ENCODE data around the gene KRT86.
A peak's percentile ranks its signal among the peaks of the same experiment; 100 is the strongest.

The KRT86 gene

DNA sequence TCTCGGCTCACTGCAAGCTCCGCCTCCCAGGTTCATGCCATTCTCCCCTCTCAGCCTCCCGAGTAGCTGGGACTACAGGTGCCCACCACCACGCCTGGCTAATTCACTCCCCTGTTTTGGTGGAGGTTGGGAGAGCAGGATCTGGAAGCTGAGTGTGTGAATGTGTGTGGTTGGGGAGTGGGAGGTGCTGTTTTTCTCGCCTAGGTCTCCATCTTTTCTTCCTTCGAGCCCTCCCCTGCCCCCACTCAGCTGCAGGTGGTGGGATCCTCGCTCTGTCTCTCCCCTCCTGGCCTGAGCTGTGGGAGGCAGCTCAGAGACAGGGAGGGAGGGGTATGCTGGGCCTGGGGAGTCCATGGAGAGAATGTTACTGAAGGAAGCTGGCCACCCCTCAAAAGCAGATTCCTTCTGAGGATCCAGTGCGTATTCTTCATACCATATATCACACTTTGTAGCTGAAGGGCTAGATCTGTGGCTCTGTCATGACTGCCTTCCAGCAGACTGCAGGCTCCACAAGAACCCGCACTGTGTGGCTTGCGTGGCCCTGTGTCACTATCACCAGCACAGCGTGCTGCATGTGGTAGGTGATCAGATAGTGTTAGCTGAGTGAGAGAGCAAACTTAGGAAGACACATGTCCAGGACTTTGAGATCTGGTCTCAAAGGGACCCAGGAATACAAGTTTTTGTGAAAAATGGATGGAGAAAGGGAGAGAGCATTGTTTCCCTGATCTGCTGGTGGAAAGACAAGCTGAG is 44.0 kb downstream of the KRT86 start:
- DNase-seq = no peak

DNA sequence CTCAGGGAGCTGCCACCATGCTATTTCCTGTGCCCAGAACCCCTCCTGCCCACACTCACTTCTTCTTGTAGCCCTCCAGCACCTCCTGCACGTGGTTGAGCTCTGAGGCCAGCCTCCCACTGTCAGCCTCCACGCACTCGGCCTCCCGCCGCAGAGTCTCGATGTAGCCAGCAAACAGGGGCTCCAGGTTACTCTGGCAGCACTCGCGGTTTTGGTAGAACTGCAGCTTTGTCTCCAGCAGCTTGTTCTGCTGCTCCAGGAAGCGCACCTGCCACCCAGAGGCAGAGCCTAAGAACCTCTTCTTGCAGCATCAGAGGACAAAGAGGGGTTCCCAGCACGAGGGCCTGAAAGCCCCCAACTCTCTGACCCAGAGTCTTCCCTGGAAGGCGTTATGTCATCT is 44.7 kb downstream of the KRT86 start:
- no peak for DNase-seq

DNA sequence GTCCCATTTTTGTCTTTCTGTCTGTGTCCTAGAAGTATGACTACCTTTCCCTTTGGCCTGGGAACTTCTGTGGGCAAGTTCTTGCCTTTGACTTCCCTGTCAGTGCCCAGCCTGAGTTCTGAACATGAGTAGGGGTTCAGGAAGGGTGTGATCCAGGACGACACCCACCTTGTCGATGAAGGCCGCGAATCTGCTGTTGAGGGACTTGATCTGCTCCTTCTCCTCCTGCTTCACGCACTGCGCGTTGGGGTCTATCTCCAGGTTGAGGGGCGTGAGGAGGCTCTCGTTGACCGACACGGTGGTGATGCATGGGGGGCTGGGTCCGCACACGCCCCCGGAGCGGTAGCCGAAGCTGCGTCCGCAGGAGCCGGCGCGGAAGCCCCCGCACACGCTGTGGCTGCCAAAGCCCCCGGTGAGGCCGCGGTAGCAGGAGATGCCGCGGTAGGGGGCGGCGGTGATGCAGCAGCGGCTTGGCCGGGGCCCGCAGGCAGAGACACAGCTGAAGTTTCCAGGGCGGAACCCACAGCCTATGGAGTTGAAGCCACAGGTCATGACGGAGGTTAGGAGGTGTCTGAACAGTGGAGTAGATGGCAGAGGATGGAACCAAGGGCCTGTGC is 46.4 kb downstream of the KRT86 start, which contains the start of gene KRT83:
Gene KRT83 (minus strand): TSS at position 615 of the 617 bp plus-strand sequence. CDS start 63 bp downstream, at position 552.
- DNase-seq = no peak

DNA sequence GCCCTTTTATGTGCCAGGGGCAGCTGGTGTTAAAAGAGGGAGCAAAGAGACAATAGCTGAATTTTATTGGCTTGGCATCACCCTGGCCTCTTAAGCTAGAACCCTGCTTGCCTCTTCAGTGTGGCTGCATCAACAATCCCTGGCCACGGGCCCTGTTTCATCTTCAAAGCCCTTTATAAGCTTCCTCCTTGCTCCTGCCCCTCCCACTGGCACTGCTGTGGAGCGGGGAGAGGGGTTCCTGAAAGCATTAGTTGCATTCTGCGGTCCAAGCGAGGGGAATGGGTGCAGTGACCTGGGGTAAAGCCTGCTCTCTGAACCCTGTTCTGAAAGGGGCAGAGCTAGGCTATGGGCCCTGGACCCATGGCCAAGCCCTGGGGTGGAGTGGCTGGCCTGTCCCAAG is 47.0 kb downstream of the KRT86 start:
- no peak for DNase-seq

GRCh38 chr12:52322069-52322468 is 47.6 kb downstream of the KRT86 start:
- no peak for DNase-seq

DNA sequence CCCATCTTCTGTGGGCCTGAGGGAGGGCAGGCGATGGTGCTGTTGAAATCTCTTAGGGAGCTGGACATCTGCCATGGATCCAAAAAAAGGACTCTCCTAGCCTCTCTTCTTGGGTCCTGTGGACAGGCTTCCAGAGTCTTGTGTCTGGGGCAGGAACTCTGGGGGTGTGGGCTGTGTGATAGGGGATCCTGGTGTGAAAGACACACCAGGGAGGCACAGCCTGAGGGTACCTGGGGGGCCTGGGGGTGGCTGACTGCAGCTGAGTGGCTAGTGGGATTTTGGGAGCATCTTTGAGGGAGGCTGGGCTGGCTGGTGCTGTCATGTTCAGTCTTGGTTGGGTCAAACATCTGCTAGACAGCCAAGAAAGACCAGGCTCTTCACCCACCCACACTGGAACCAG is 48.6 kb downstream of the KRT86 start:
- DNase-seq = no peak

DNA sequence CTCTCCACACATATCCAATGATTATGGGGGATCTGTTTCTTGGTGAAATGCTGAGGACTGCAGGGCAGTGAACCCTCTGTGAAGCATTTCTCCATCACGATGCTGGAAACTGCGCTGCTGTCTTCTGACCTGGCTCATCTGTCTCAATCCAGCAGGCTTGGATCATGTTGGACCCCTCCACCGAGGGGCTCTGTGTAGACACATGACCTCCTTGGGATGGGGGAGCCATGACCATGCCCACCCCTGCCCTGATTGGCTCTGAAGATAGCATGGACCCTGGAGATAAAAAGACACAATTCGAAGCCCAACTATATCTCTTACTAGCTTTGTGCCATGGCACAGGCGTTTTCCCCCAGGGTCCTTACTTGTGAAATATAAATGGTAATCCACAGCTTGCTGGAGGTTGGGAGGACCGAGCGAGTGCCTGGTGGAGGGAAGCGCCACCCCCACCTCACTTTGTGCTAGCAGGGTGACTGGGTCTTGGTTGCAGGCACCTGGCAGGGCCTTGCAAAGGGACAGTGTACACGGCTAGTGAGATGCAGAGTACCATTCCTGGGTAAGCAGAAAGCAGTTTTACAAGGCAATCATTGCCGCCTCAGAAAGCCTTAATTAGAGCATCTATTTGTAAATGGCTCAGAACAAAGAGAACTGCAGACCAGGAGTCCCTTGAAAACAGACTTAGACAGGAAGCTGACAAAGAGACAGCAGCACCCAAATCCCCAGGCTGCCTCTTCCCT is 49.1 kb downstream of the KRT86 start:
- no peak for DNase-seq

GRCh38 chr12:52324153-52324444 is 49.7 kb downstream of the KRT86 start:
- no peak for DNase-seq

GRCh38 chr12:52327052-52327829 is 52.8 kb downstream of the KRT86 start:
- peak; percentile 73 to 87 for DNase-seq

- DNase-seq = no peak
These were observed 53.5 kb downstream of the KRT86 start for GRCh38 chr12:52327830-52328500.

DNA sequence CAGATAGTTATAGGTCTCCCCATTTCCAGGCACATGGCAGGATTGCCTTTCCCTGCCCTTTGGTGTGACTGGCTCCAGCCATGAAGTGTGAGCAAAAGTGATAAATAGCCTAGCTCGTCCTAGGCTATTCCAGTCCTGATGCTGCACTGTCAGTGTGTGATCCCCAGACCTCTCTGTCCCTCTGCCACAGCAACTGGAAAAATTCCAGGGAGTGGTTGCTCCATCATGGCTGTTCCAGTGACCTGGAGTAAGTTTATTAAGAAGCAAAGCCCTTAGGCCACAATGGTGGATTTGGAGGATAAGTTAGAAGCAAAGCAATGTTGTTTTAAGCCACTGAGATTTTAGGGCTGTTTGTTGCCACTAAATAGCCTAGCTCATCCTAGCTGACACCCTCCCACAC is 56.6 kb downstream of the KRT86 start:
- no peak for DNase-seq

- no peak for DNase-seq
These were observed 57.4 kb downstream of the KRT86 start for GRCh38 chr12:52331833-52332232.

DNA sequence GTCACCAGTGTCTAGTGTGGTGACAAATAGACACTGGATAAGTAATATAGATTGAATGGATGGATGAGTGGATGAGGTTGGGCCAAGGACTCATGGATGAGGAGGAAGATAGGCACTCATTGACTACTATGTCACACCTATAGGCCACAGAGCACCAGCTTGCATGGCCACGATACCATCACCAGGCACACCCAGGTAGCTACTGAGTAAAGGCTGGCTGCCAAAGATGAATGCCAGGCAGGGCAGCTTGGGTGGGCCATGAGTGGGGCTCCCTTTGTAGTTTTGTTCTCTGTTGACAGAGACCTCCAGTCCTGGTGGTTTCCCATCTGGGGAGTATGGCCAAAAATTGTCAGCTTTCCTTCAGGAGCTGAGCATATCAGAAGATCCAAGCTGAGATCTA is 57.9 kb downstream of the KRT86 start:
- no peak for DNase-seq

GRCh38 chr12:52333321-52333720 is 58.9 kb downstream of the KRT86 start:
- no peak for DNase-seq

- DNase-seq = no peak
These were observed 59.7 kb downstream of the KRT86 start for GRCh38 chr12:52334185-52334584.

GRCh38 chr12:52335598-52336262 is 61.3 kb downstream of the KRT86 start:
- DNase-seq = peak; percentile 86 to 95

- no peak for DNase-seq
These were observed 62.2 kb downstream of the KRT86 start for GRCh38 chr12:52336641-52337040.

- DNase-seq = no peak
These were observed 62.6 kb downstream of the KRT86 start for GRCh38 chr12:52337054-52337453.

GRCh38 chr12:52338241-52338960 is 64.0 kb downstream of the KRT86 start:
- DNase-seq = peak in 1 of 2 experiments; percentile 58

DNA sequence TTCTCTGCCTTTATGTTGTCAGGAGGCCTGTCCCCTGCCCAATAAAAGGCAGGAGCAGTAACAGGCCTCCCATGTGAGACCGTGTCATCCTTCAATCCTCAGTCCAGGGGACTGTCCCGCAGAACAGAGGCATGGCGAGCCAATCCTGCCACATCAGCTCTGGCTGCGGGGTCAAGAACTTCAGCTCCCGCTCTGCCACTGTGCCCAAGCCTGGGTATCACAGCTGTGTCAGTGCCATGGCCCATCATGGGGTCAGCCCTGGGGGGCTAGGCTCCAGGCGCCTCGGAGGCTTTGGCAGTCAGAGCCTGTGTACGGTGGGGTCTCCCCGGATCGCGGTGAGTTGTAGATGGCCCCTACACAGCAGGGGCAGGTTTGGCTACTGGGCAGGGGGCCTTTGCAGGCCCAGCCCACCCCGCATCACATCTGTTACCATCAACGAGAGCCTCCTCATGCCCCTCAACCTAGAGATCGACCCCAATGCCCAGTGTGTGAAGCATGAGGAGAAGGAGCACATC is 66.7 kb downstream of the KRT86 start:
- no peak for DNase-seq
